HCT116 (cell line): ENCODE measurements around the gene ARAP1. TPM values are rescaled to one million over a fixed set of nuclear protein-coding genes. Genes with fewer than 3 reads are reported as not detected.

Experiments
- ATAC-seq: fragments of 200-7000 bp; cut with Tn5 transposase; 2 replicates; pipeline ENCODE4 v1.9.1; 2020; ENCODE audit warnings: mild to moderate bottlenecking, moderate library complexity
- BruUV-seq: library from RNA; stranded (reverse); fragments of 400-500 nt; replicated peaks from 2 replicates; lab custom pipeline; 2021; lab: Mats Ljungman, UMichigan
- CTCF ChIA-PET: fragments of 300-600 bp; sonication (Branson Sonifier 250); formaldehyde crosslinking; loops from one replicate; lab custom pipeline; 2021; ENCODE audit warnings: antibody characterized with exemption; lab: Charles Lee
- POLR2A ChIA-PET: fragments of 300-600, 350-600 bp; sonication (Branson Sonifier 250); formaldehyde crosslinking; loops from one replicate; lab custom pipeline; 2021; ENCODE audit warnings: antibody characterized with exemption; lab: Charles Lee
- RAD21 ChIA-PET, 2 experiments: fragments of 300-600 bp; sonication (Branson Sonifier 250); formaldehyde crosslinking; loops; one replicate each; lab custom pipeline; 2023; ENCODE audit warnings: low total read pairs in 2 of 2; ENCODE audit not compliant: uncharacterized antibody in 2 of 2, unreplicated experiment in 2 of 2, low non-redundant PET in 1 of 2; lab: Charles Lee
- DNase-seq: peaks from one replicate; pipeline ENCODE4 v3.0.0-alpha.2; 2010; ENCODE audit warnings: low read depth, low spot score
- H2AFZ ChIP-seq: fragments of 200-600 bp; shearing (Covaris generic), sonication (generic); 2 replicates; pipeline ENCODE4 v1.6.1; 2017; ENCODE audit warnings: low read depth, mixed run types, mixed read lengths, antibody characterized with exemption, low read length; ENCODE audit not compliant: poor library complexity, severe bottlenecking
- H3K27ac ChIP-seq: 2 replicates; pipeline ENCODE4 v1.5.1; 2012; ENCODE audit warnings: low read depth, low read length
- H3K27me3 ChIP-seq: fragments of 200-600 bp; sonication (generic); 2 replicates; pipeline ENCODE4 v1.6.1; 2016; ENCODE audit warnings: mixed run types, low read length, mixed read lengths; ENCODE audit not compliant: insufficient read depth
- H3K36me3 ChIP-seq, 2 experiments: fragments of 200-500 bp in 1 of 2; fragments of 200-600 bp in 1 of 2; sonication (Bioruptor generic) in 1 of 2; sonication (generic) in 1 of 2; 2 replicates each; pipeline versions ENCODE4 v1.5.1 to v1.6.1; 2014 to 2016; ENCODE audit warnings: low read length in 2 of 2, inconsistent platforms in 1 of 2, mixed read lengths in 1 of 2, mixed run types in 1 of 2; ENCODE audit not compliant: insufficient read depth in 2 of 2, control insufficient read depth in 1 of 2
- H3K4me1 ChIP-seq, 2 experiments: fragments of 200-600 bp in 1 of 2; sonication (generic) in 1 of 2; 2 replicates each; pipeline versions ENCODE4 v1.5.1 to v1.6.1; 2012 to 2017; ENCODE audit warnings: low read length in 2 of 2, inconsistent platforms in 1 of 2, mild to moderate bottlenecking in 1 of 2, mixed read lengths in 1 of 2, mixed run types in 1 of 2, moderate library complexity in 1 of 2; ENCODE audit not compliant: insufficient read depth in 2 of 2, control insufficient read depth in 1 of 2
- H3K4me2 ChIP-seq: fragments of 200-600 bp; sonication (generic); 2 replicates; pipeline ENCODE4 v1.6.1; 2017; ENCODE audit warnings: mixed run types, low read length, mixed read lengths
- H3K4me3 ChIP-seq, 2 experiments: fragments of 200-600 bp in 1 of 2; sonication (generic) in 1 of 2; replicated peaks in 1 of 2; 2 replicates each; pipeline ENCODE4 v1.5.1; 2011 to 2016; ENCODE audit warnings: low read length in 2 of 2, control low read depth in 1 of 2, low read depth in 1 of 2, mild to moderate bottlenecking in 1 of 2, mixed read lengths in 1 of 2, mixed run types in 1 of 2
- H3K79me2 ChIP-seq: fragments of 200-600 bp; sonication (generic); 2 replicates; pipeline ENCODE4 v1.6.1; 2017; ENCODE audit warnings: mild to moderate bottlenecking, mixed run types, low read length, moderate library complexity, mixed read lengths; ENCODE audit not compliant: insufficient read depth
- H3K9ac ChIP-seq: fragments of 200-600 bp; sonication (generic); 2 replicates; pipeline ENCODE4 v1.6.1; 2016; ENCODE audit warnings: low read length, mixed read lengths
- H3K9me2 ChIP-seq: fragments of 200-600 bp; sonication (generic), shearing (Covaris generic); 2 replicates; pipeline ENCODE4 v1.6.1; 2017; ENCODE audit warnings: mixed run types, mild to moderate bottlenecking, moderate library complexity; ENCODE audit not compliant: insufficient read depth
- H3K9me3 ChIP-seq, 2 experiments: fragments of 200-500 bp in 1 of 2; fragments of 200-600 bp in 1 of 2; sonication (Bioruptor generic) in 1 of 2; sonication (generic) in 1 of 2; 2 replicates each; pipeline ENCODE4 v1.6.1; 2014 to 2017; ENCODE audit warnings: low read length in 2 of 2, mixed read lengths in 2 of 2, inconsistent platforms in 1 of 2, low read depth in 1 of 2, mild to moderate bottlenecking in 1 of 2, mixed run types in 1 of 2, moderate library complexity in 1 of 2; ENCODE audit not compliant: control insufficient read depth in 1 of 2, insufficient read depth in 1 of 2
- H4K20me1 ChIP-seq: fragments of 200-600 bp; sonication (generic), shearing (Covaris generic); 2 replicates; pipeline ENCODE4 v1.6.1; 2017; ENCODE audit warnings: mixed run types, mild to moderate bottlenecking, moderate library complexity; ENCODE audit not compliant: insufficient read depth
- ATF3 ChIP-seq: IDR thresholded peaks from 2 replicates; pipeline ENCODE4 v1.6.1; 2012
- CBX3 ChIP-seq: IDR thresholded peaks from 2 replicates; pipeline ENCODE4 v1.6.1; 2012; ENCODE audit warnings: low read depth
- CTCF ChIP-seq, 3 experiments: fragments of 200-600 bp in 1 of 3; sonication (generic) in 1 of 3; IDR thresholded peaks in 2 of 3; conservative IDR thresholded peaks in 1 of 3; 2 replicates each; pipeline ENCODE4 v1.5.1; 2012 to 2017; ENCODE audit warnings: low read depth in 2 of 3, low read length in 2 of 3, antibody characterized with exemption in 1 of 3, borderline replicate concordance in 1 of 3, control low read depth in 1 of 3, mild to moderate bottlenecking in 1 of 3, mixed read lengths in 1 of 3, mixed run types in 1 of 3, moderate library complexity in 1 of 3; ENCODE audit not compliant: insufficient read depth in 1 of 3
- ELF1 ChIP-seq: IDR thresholded peaks from 2 replicates; pipeline ENCODE4 v1.6.1; 2012; ENCODE audit warnings: low read depth, borderline replicate concordance
- JUND ChIP-seq: IDR thresholded peaks from 2 replicates; pipeline ENCODE4 v1.6.1; 2012
- POLR2A ChIP-seq: IDR thresholded peaks from 2 replicates; pipeline ENCODE4 v1.7.0; 2011; ENCODE audit warnings: borderline replicate concordance; ENCODE audit not compliant: insufficient read depth, insufficient read length; ENCODE audit errors: extremely low read depth
- POLR2AphosphoS5 ChIP-seq: IDR thresholded peaks from 2 replicates; pipeline ENCODE4 v1.6.1; 2011; ENCODE audit warnings: mild to moderate bottlenecking, low read depth, low read length, moderate library complexity
- RAD21 ChIP-seq: IDR thresholded peaks from 2 replicates; pipeline ENCODE4 v1.6.1; 2012; ENCODE audit warnings: low read depth, mild to moderate bottlenecking
- REST ChIP-seq: IDR thresholded peaks from 2 replicates; pipeline ENCODE4 v1.6.1; 2012; ENCODE audit warnings: low read depth
- SIN3A ChIP-seq: IDR thresholded peaks from 2 replicates; pipeline ENCODE4 v1.6.1; 2012; ENCODE audit warnings: low read depth
- SRF ChIP-seq: IDR thresholded peaks from 2 replicates; pipeline ENCODE4 v1.6.1; 2012; ENCODE audit warnings: low read depth
- ZBTB33 ChIP-seq: IDR thresholded peaks from 2 replicates; pipeline ENCODE4 v1.6.1; 2011; ENCODE audit warnings: mild to moderate bottlenecking, low read length, moderate library complexity; ENCODE audit not compliant: insufficient replicate concordance; ENCODE audit errors: extremely low read depth
- ZFX ChIP-seq: fragments of 450-650 bp; IDR thresholded peaks from 2 replicates; pipeline ENCODE4 v1.6.1; 2017
- ZNF274 ChIP-seq: fragments of 200-500 bp; sonication (Bioruptor generic); IDR thresholded peaks from 2 replicates; pipeline ENCODE4 v1.6.1; 2014; ENCODE audit warnings: mild to moderate bottlenecking, low read depth, low read length, inconsistent platforms
- intact Hi-C: fragments of 100-400 bp; cut with micrococcal nuclease; formaldehyde crosslinking; loops from 2 replicates; pipeline ENCODE4 v1.10.0; 2022
- total RNA-seq: library from RNA; stranded (reverse); gene quantifications from one replicate; pipeline ENCODE4 v1.2.1, GENCODE V29; 2021; ENCODE audit not compliant: unreplicated experiment

The ARAP1 gene
- total RNA-seq, 1 experiment from 2014 or later = 57.4 TPM

GRCh38 chr11:72732329-72732728, 19.9 kb downstream of the ARAP1 start:
- no TSS peak for BruUV-seq
- intact Hi-C loops = no loop called here
- Histone ChIP-seq H3K9me3 (no peaks in the 10 kb centered on the region), H4K20me1 (no peaks in the 10 kb centered on the region), H3K4me2 (no peak overlapping the region), H3K79me2 (no peaks in the 10 kb centered on the region), H3K27me3 (no peaks in the 10 kb centered on the region), H2AFZ (no peak overlapping the region), H3K27ac (no peak overlapping the region), H3K9me2 (no peaks in the 10 kb centered on the region), H3K36me3 (no peaks in the 10 kb centered on the region), H3K4me3 (no peak overlapping the region), H3K9ac (no peak overlapping the region), H3K4me1 (peaks cover 15 to 25% of the 10 kb centered on the region in 2 experiments)
- ATAC-seq (no peak), DNase-seq (no peak)
- ChIA-PET POLR2A (no interaction called here), RAD21 (interaction anchor here in 1 of 2 experiments (0.6 kb wide), 1 partner anchor 445 kb away, joined by 4 read pairs; no protein-coding TSS in a partner anchor), CTCF (no interaction called here)
- TF ChIP-seq POLR2AphosphoS5 = no peak
- TF ChIP-seq ZBTB33 = no peak
- TF ChIP-seq RAD21 = no peak
- TF ChIP-seq ELF1 = no peak
- TF ChIP-seq ZNF274 = no peak
- TF ChIP-seq CTCF (IDR thresholded peaks at IDR 0.05 in 2 of 3, conservative IDR thresholded peaks at IDR 0.05 in 1 of 3; ENCODE audit: borderline replicate concordance in 1 of 3, insufficient read depth in 1 of 3, low read depth in 2 of 3, low read length in 2 of 3) = no peak
- no peak for TF ChIP-seq POLR2A
- TF ChIP-seq REST = no peak
- no peak for TF ChIP-seq JUND
- no peak for TF ChIP-seq ATF3
- TF ChIP-seq CBX3 = no peak
- TF ChIP-seq SRF = no peak
- no peak for TF ChIP-seq ZFX
- TF ChIP-seq SIN3A = no peak
